Measurements from ENCODE around the gene KDM2B. TPM values are rescaled to one million over a fixed set of nuclear protein-coding genes. Genes with fewer than 3 reads are reported as not detected.

The KDM2B gene
- polyA plus RNA-seq, 1 of the 3 experiments (the other 2 are of a cell fraction), result 11.5 TPM

DNA sequence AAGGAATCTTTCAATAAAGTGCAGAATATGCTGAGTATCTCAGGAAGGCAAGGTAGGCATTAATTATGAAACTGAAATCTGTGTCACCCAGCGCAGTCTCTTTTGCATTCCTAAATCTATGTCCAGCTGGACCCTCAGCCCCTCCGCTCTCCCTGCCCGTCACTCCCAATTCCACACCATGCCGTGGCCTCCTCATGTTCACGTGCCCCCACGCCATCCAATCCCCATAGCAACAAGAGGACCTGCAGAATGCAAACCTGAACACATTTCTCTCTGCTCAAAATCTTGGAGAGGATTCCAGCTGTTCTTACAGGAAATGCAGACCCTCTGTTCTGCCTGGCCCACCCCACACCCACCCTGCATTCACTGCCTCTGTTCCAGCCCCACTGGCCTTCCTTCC, 35.3 kb downstream of the KDM2B start:
- CTCF ChIA-PET, result interaction anchor here (0.6 to 1.7 kb wide), 4 partner anchors 8 to 211 kb away, joined by 3 to 5 read pairs (median 4); no protein-coding TSS in a partner anchor
- Histone ChIP-seq H3K36me3 (replicated peaks in 1 of 2; ENCODE audit: control insufficient read depth in 1 of 2, insufficient read depth in 2 of 2, low read length in 1 of 2) (peaks cover 5 to 6% of the 10 kb centered on the region in 2 experiments), H3K4me1 (ENCODE audit: control insufficient read depth in 1 of 2, insufficient read depth in 2 of 2, low read depth in 1 of 2, low read length in 1 of 2) (no peaks in the 10 kb centered on the region), H3F3A (replicated peaks; ENCODE audit: insufficient read depth) (peaks cover 5% of the 10 kb centered on the region), H3K79me2 (ENCODE audit: insufficient read depth) (no peaks in the 10 kb centered on the region), H3K27ac (ENCODE audit: low read depth in 2 of 2, low read length in 1 of 2) (no peak overlapping the region), H3K9me2 (no peaks in the 10 kb centered on the region), H4K20me1 (ENCODE audit: insufficient read depth) (no peaks in the 10 kb centered on the region), H3K4me2 (no peak overlapping the region), H2AFZ (ENCODE audit: low read depth) (no peak overlapping the region), H3K4me3 (ENCODE audit: low read depth in 2 of 2, low read length in 1 of 2) (no peak overlapping the region), H3K9ac (no peak overlapping the region), H3K27me3 (ENCODE audit: insufficient read depth) (no peaks in the 10 kb centered on the region), H3K9me3 (no peaks in the 10 kb centered on the region)
- no peak for DNase-seq
- POLR2A ChIA-PET, result interaction anchor here (0.6 kb wide), 1 partner anchor 9 kb away, joined by 3 read pairs; no protein-coding TSS in a partner anchor
- 93% methylated on average over 6 of the region's 6 CpGs for WGBS (ENCODE audit: low lambda C conversion rate)
- TF ChIP-seq, protein P1, sequence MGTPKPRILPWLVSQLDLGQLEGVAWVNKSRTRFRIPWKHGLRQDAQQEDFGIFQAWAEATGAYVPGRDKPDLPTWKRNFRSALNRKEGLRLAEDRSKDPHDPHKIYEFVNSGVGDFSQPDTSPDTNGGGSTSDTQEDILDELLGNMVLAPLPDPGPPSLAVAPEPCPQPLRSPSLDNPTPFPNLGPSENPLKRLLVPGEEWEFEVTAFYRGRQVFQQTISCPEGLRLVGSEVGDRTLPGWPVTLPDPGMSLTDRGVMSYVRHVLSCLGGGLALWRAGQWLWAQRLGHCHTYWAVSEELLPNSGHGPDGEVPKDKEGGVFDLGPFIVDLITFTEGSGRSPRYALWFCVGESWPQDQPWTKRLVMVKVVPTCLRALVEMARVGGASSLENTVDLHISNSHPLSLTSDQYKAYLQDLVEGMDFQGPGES (IDR thresholded peaks at IDR 0.05; ENCODE audit: low read depth, low read length), result no peak
- TF ChIP-seq ELF1 (IDR thresholded peaks at IDR 0.05), result no peak
- no peak for TF ChIP-seq FOXJ3 (CRISPR knock-in tag; IDR thresholded peaks at IDR 0.05)
- no peak for TF ChIP-seq CHD2 (IDR thresholded peaks at IDR 0.05; ENCODE audit: low read length, partially characterized antibody)
- no peak for TF ChIP-seq RFX5 (IDR thresholded peaks at IDR 0.05; ENCODE audit: low read length)
- TF ChIP-seq, protein P2, sequence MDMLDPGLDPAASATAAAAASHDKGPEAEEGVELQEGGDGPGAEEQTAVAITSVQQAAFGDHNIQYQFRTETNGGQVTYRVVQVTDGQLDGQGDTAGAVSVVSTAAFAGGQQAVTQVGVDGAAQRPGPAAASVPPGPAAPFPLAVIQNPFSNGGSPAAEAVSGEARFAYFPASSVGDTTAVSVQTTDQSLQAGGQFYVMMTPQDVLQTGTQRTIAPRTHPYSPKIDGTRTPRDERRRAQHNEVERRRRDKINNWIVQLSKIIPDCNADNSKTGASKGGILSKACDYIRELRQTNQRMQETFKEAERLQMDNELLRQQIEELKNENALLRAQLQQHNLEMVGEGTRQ (IDR thresholded peaks at IDR 0.05; ENCODE audit: borderline replicate concordance, low read depth, low read length), result no peak
- no peak for TF ChIP-seq SIN3A (IDR thresholded peaks at IDR 0.05; ENCODE audit: borderline replicate concordance, low read depth, low read length)
- TF ChIP-seq, protein P3, sequence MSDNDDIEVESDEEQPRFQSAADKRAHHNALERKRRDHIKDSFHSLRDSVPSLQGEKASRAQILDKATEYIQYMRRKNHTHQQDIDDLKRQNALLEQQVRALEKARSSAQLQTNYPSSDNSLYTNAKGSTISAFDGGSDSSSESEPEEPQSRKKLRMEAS (IDR thresholded peaks at IDR 0.05; ENCODE audit: low read depth), result no peak
- TF ChIP-seq TAF1 (IDR thresholded peaks at IDR 0.05; ENCODE audit: borderline replicate concordance, low read depth, low read length), result no peak
- no peak for TF ChIP-seq JUND (IDR thresholded peaks at IDR 0.05)
- TF ChIP-seq, protein P4, sequence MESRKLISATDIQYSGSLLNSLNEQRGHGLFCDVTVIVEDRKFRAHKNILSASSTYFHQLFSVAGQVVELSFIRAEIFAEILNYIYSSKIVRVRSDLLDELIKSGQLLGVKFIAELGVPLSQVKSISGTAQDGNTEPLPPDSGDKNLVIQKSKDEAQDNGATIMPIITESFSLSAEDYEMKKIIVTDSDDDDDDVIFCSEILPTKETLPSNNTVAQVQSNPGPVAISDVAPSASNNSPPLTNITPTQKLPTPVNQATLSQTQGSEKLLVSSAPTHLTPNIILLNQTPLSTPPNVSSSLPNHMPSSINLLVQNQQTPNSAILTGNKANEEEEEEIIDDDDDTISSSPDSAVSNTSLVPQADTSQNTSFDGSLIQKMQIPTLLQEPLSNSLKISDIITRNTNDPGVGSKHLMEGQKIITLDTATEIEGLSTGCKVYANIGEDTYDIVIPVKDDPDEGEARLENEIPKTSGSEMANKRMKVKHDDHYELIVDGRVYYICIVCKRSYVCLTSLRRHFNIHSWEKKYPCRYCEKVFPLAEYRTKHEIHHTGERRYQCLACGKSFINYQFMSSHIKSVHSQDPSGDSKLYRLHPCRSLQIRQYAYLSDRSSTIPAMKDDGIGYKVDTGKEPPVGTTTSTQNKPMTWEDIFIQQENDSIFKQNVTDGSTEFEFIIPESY (IDR thresholded peaks at IDR 0.05; ENCODE audit: borderline replicate concordance, low read depth), result no peak
- TF ChIP-seq MEF2A (IDR thresholded peaks at IDR 0.05; ENCODE audit: borderline replicate concordance, low read depth), result no peak
- TF ChIP-seq FOSL2 (IDR thresholded peaks at IDR 0.05; ENCODE audit: borderline replicate concordance, low read depth), result no peak

DNA sequence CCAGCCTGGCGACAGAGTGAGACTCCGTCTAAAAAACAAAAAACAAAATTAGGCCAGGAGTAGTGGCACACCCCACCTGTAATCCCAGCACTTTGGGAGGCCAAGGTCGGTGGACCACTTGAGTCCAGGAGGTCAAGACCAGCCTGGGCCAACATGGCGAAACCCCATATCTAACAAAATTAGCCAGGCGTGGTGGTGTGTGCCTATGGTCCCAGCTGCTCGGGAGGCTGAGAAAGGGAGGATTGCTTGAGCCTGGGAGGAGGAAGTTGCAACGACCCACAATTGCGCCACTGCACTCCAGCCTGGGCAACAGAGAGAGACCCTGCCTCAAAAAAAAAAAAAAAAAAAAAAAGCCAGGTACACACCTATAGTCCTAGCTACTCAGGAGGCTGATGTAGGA, 37.0 kb downstream of the KDM2B start:
- H3K4me3 ChIP-seq (ENCODE audit: low read depth in 2 of 2, low read length in 1 of 2), result no peak overlapping the region
- H2AFZ ChIP-seq (ENCODE audit: low read depth), result no peak overlapping the region
- no peak overlapping the region for H3K9ac ChIP-seq
- WGBS (ENCODE audit: low lambda C conversion rate), result 91% methylated on average over 8 of the region's 8 CpGs
- no peaks in the 10 kb centered on the region for H3K9me2 ChIP-seq
- peaks cover 5% of the 10 kb centered on the region for H3F3A ChIP-seq (replicated peaks; ENCODE audit: insufficient read depth)
- no peak overlapping the region for H3K27ac ChIP-seq (ENCODE audit: low read depth in 2 of 2, low read length in 1 of 2)
- no peak for DNase-seq
- H3K4me2 ChIP-seq, result no peak overlapping the region
- H3K36me3 ChIP-seq (replicated peaks in 1 of 2; ENCODE audit: control insufficient read depth in 1 of 2, insufficient read depth in 2 of 2, low read length in 1 of 2), result peaks cover under 1 to 3% of the 10 kb centered on the region in 2 experiments
- H3K4me1 ChIP-seq (ENCODE audit: control insufficient read depth in 1 of 2, insufficient read depth in 2 of 2, low read depth in 1 of 2, low read length in 1 of 2), result no peaks in the 10 kb centered on the region
- no peaks in the 10 kb centered on the region for H4K20me1 ChIP-seq (ENCODE audit: insufficient read depth)
- CTCF ChIA-PET, result interaction anchor here (0.9 to 1.7 kb wide), 3 partner anchors 9 to 125 kb away, joined by 3 to 8 read pairs (median 5); no protein-coding TSS in a partner anchor
- no peaks in the 10 kb centered on the region for H3K79me2 ChIP-seq (ENCODE audit: insufficient read depth)
- H3K27me3 ChIP-seq (ENCODE audit: insufficient read depth), result no peaks in the 10 kb centered on the region
- POLR2A ChIA-PET, result no interaction called here
- no peaks in the 10 kb centered on the region for H3K9me3 ChIP-seq
- TF ChIP-seq RAD21 (IDR thresholded peaks at IDR 0.05; ENCODE audit: low read length) (no peak), EZH2phosphoT487 (IDR thresholded peaks at IDR 0.05; ENCODE audit: borderline replicate concordance, low read depth) (no peak), RCOR1 (IDR thresholded peaks at IDR 0.05; ENCODE audit: low read length) (no peak), CTCF (IDR thresholded peaks at IDR 0.05) (no peak), POLR2AphosphoS5 (IDR thresholded peaks at IDR 0.05; ENCODE audit: low read depth, low read length) (no peak), TAF1 (IDR thresholded peaks at IDR 0.05; ENCODE audit: borderline replicate concordance, low read depth, low read length) (no peak), SMC3 (IDR thresholded peaks at IDR 0.05; ENCODE audit: low read depth, low read length) (no peak), MXI1 (IDR thresholded peaks at IDR 0.05; ENCODE audit: low read depth, low read length) (no peak), RFX5 (IDR thresholded peaks at IDR 0.05; ENCODE audit: low read length) (no peak), SIN3A (IDR thresholded peaks at IDR 0.05; ENCODE audit: borderline replicate concordance, low read depth, low read length) (no peak), YY1 (IDR thresholded peaks at IDR 0.05; ENCODE audit: low read depth) (no peak)
- TF ChIP-seq, protein P2 (IDR thresholded peaks at IDR 0.05; ENCODE audit: borderline replicate concordance, low read depth, low read length), result no peak

Data from SK-N-SH (cell line).